NCI-H1694 (cell line): Measurements from ENCODE around the gene NACA.
A peak's percentile ranks its signal among the peaks of the same experiment; 100 is the strongest.
"Not testable (repeated sequence)": the region's sequence is repeated elsewhere in the genome, so short reads cannot be mapped to it uniquely, and the experiment has no call there.

Source experiments
- DNase-seq: peaks from one replicate; lab custom pipeline; 2025; lab: John Stamatoyannopoulos, UW

The NACA gene

GRCh38 chr12:56724972-56725722 is at the start of gene NACA:
TSS of gene NACA (minus strand) at chr12:56725299. CDS start at chr12:56724521, 778 bp downstream.
- peak; percentile 92 for DNase-seq

- DNase-seq, result no peak
These were observed 48.0 kb upstream of the NACA start for GRCh38 chr12:56773113-56773512.

GRCh38 chr12:56772625-56773024 is 47.5 kb upstream of the NACA start:
- DNase-seq, result no peak

GRCh38 chr12:56769868-56770267 is 44.8 kb upstream of the NACA start:
- DNase-seq, result no peak

GRCh38 chr12:56768424-56768823 is 43.3 kb upstream of the NACA start:
- DNase-seq, result no peak

GRCh38 chr12:56766535-56766934 is 41.4 kb upstream of the NACA start:
- no peak for DNase-seq

GRCh38 chr12:56763753-56764657 is 38.9 kb upstream of the NACA start:
- no peak for DNase-seq

GRCh38 chr12:56761812-56762211 is 36.7 kb upstream of the NACA start:
- DNase-seq, result no peak

- DNase-seq, result no peak
These were observed 35.4 kb upstream of the NACA start for GRCh38 chr12:56760460-56760859.

- DNase-seq, result no peak
These were observed 34.3 kb upstream of the NACA start for GRCh38 chr12:56759263-56759908.

- DNase-seq, result no peak
These were observed 33.7 kb upstream of the NACA start for GRCh38 chr12:56758728-56759262.

GRCh38 chr12:56757971-56758370 is 32.9 kb upstream of the NACA start:
- not testable (repeated sequence) for DNase-seq

GRCh38 chr12:56753566-56753965 is 28.5 kb upstream of the NACA start:
- DNase-seq, result no peak

- peak; percentile 50 for DNase-seq
These were observed 26.9 kb upstream of the NACA start, which contains the start of gene PRIM1 for GRCh38 chr12:56751712-56752598. TSS of gene PRIM1 (minus strand) at chr12:56752323. CDS start at chr12:56752298, 25 bp downstream.

GRCh38 chr12:56750596-56750995 is 25.5 kb upstream of the NACA start:
- DNase-seq, result not testable (repeated sequence)

- DNase-seq, result no peak
These were observed 24.8 kb upstream of the NACA start for GRCh38 chr12:56749853-56750252.

- DNase-seq, result no peak
These were observed 24.3 kb upstream of the NACA start for GRCh38 chr12:56749359-56749758.

GRCh38 chr12:56728139-56728861 is 3.2 kb upstream of the NACA start:
- DNase-seq, result no peak

- DNase-seq, result not testable (repeated sequence)
These were observed 1.1 kb upstream of the NACA start for GRCh38 chr12:56726196-56726675.

- no peak for DNase-seq
These were observed 614 bp upstream of the NACA start for GRCh38 chr12:56725723-56726102.

GRCh38 chr12:56724701-56724971 is 463 bp downstream of the NACA start:
- DNase-seq, result no peak
